ENCODE data around the gene MRC2.

DNA sequence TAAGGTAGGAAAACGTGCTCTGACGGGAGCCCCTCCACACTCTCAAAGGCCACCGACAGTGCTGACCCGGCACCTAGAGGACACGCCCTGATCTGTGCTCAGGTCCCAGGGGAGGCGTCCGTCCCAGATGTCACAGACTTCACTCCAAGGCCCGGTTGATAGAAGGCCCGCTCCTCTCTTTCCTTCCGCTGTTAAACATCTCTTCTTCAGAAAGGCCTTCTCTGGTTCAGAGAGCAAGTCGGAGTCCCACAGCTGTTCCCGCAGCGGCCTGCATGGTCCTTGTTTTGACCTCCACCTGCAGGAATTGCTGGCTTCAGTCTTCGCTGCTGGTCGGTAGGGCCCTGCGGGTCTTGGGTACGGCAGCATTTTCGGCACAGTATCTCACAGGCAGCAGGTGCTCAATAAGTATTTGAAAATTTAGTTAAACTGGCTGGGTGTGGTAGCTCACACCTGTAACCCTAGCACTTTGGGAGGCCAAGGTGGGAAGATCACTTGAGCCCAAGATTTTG lies 88.5 kb downstream of the MRC2 start:
- no peak for TF ChIP-seq EZH2 (IDR thresholded peaks at IDR 0.05; ENCODE audit: insufficient read depth, poor library complexity, severe bottlenecking)
- no peak for TF ChIP-seq EZH2phosphoT487 (IDR thresholded peaks at IDR 0.05; ENCODE audit: insufficient read depth, low read depth)

Data from GM23248 (cell line).